ENCODE results near the gene C19orf12. TPM values are rescaled to one million over a fixed set of nuclear protein-coding genes. Genes with fewer than 3 reads are reported as not detected.

The C19orf12 gene
- total and polyA plus RNA-seq, 5 donors from 2014 or later, result 22.8 to 33.7 (median 29.4) TPM

DNA sequence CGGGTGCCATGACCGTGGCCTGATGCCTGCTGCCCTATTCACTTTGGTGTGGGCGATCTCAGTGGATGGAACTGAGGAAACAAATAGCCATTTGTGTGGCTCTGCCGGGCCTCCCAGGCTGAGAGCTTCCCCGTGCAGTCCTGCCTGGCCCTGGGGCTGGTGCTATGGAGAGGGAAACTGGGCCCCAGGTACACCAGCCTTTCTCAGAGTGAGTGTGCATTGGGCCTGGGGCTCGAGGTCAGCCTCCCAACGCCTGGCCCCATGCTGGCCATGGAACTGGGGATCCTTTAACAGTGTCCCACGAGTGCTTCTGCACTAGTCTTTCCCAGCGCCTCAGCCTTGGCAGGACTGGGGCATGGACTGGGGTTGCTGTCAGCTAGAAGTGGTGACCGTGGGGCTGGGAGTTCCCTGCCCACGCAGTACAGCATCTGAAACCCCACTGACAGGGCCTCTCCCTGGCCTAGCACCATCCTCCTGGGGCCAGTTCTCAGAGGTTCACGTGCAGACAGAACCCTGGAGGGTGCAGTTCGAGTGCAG is 39.3 kb downstream of the C19orf12 start:
- no peaks in the 10 kb centered on the region for H3K27me3 Mint-ChIP-seq
- Histone ChIP-seq H3K4me3 (ENCODE audit: low read depth, low read length) (no peak overlapping the region), H3K4me1 (ENCODE audit: control insufficient read depth, insufficient read depth, low read length, poor library complexity, severe bottlenecking) (peaks cover 100% of the 10 kb centered on the region), H3K27me3 (ENCODE audit: control insufficient read depth, insufficient read depth, low read length) (no peaks in the 10 kb centered on the region), H3K9me3 (ENCODE audit: control insufficient read depth in 2 of 2, low read length in 2 of 2) (no peaks in the 10 kb centered on the region), H3K36me3 (ENCODE audit: control insufficient read depth, insufficient read depth, low read length) (peaks cover 34% of the 10 kb centered on the region), H3K27ac (ENCODE audit: insufficient read depth, low read length, poor library complexity, severe bottlenecking) (peak overlapping the region; percentile 94)
- DNase-seq, result no peak
- peak overlapping the region; percentile 80 to 96 (median 82) for H3K27ac Mint-ChIP-seq
- H3K9me3 Mint-ChIP-seq, result no peaks in the 10 kb centered on the region
- H3K4me1 Mint-ChIP-seq, result peaks cover 0 to 86% (median 44%) of the 10 kb centered on the region in 4 donors
- H3K4me3 Mint-ChIP-seq, result peak overlapping the region in 3 of 4 donors; percentile 26 to 35 (median 30)
- ATAC-seq (ENCODE audit: low read depth in 2 of 2), result no peak
- peaks cover 20% of the 10 kb centered on the region for H3K36me3 Mint-ChIP-seq

GRCh38 chr19:29675120-29675649 is 39.9 kb downstream of the C19orf12 start:
- no peak for DNase-seq
- ATAC-seq (ENCODE audit: low read depth in 2 of 2), result no peak
- no peaks in the 10 kb centered on the region for H3K9me3 ChIP-seq (ENCODE audit: control insufficient read depth in 2 of 2, low read length in 2 of 2)
- H3K4me3 ChIP-seq (ENCODE audit: low read depth, low read length), result no peak overlapping the region
- peaks cover 20% of the 10 kb centered on the region for H3K36me3 Mint-ChIP-seq
- peaks cover 0 to 86% (median 45%) of the 10 kb centered on the region in 4 donors for H3K4me1 Mint-ChIP-seq
- no peaks in the 10 kb centered on the region for H3K27me3 ChIP-seq (ENCODE audit: control insufficient read depth, insufficient read depth, low read length)
- H3K27ac Mint-ChIP-seq, result peak overlapping the region; percentile 80 to 96 (median 82)
- no peaks in the 10 kb centered on the region for H3K27me3 Mint-ChIP-seq
- peaks cover 34% of the 10 kb centered on the region for H3K36me3 ChIP-seq (ENCODE audit: control insufficient read depth, insufficient read depth, low read length)
- H3K4me1 ChIP-seq (ENCODE audit: control insufficient read depth, insufficient read depth, low read length, poor library complexity, severe bottlenecking), result peaks cover 100% of the 10 kb centered on the region
- no peaks in the 10 kb centered on the region for H3K9me3 Mint-ChIP-seq
- H3K4me3 Mint-ChIP-seq, result peak overlapping the region in 3 of 4 donors; percentile 26 to 35 (median 30)
- peak overlapping the region; percentile 94 for H3K27ac ChIP-seq (ENCODE audit: insufficient read depth, low read length, poor library complexity, severe bottlenecking)

DNA sequence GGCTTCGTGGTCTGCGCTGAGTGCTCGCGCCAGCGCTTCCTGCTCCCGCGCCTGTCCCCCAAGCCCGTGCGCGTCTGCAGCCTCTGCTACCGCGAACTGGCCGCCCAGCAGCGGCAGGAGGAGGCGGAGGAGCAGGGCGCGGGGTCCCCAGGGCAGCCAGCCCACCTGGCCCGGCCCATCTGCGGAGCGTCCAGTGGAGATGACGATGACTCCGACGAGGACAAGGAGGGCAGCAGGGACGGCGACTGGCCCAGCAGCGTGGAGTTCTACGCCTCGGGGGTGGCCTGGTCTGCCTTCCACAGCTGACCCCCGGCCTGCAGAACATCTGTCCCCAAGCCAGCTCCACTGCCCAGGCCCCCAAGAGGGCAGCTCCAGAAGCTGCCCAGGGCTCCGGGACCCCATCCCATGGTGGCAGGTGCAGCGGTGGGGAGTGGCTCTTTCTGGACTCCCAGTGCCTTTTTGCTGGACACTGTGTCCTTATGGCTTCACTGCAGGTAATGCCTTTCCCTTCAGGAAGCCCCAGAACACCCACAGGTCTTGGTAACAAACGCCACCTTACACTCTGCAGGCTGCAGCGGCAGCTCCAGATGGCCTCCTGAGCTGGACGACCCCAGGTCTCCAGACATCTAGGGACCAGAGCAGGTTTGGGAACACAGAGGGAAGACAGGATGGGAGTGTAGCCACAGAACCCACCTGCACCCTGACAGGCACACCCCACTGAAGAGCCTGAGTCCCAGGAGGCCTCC is 40.5 kb downstream of the C19orf12 start:
- Histone ChIP-seq H3K9me3 (ENCODE audit: control insufficient read depth in 2 of 2, low read length in 2 of 2) (no peaks in the 10 kb centered on the region), H3K36me3 (ENCODE audit: control insufficient read depth, insufficient read depth, low read length) (peaks cover 34% of the 10 kb centered on the region), H3K4me3 (ENCODE audit: low read depth, low read length) (no peak overlapping the region), H3K4me1 (ENCODE audit: control insufficient read depth, insufficient read depth, low read length, poor library complexity, severe bottlenecking) (peaks cover 100% of the 10 kb centered on the region), H3K27ac (ENCODE audit: insufficient read depth, low read length, poor library complexity, severe bottlenecking) (peak overlapping the region; percentile 94), H3K27me3 (ENCODE audit: control insufficient read depth, insufficient read depth, low read length) (no peaks in the 10 kb centered on the region)
- ATAC-seq (ENCODE audit: low read depth in 2 of 2), result no peak
- Mint-ChIP-seq H3K4me1 (peaks cover 4 to 86% (median 44%) of the 10 kb centered on the region in 4 donors), H3K4me3 (peak overlapping the region in 1 of 4 donors; percentile 26), H3K9me3 (no peaks in the 10 kb centered on the region), H3K27me3 (no peaks in the 10 kb centered on the region), H3K27ac (peak overlapping the region in 2 of 3 donors; percentile 26 to 93), H3K36me3 (peaks cover 23% of the 10 kb centered on the region)
- DNase-seq, result no peak

DNA sequence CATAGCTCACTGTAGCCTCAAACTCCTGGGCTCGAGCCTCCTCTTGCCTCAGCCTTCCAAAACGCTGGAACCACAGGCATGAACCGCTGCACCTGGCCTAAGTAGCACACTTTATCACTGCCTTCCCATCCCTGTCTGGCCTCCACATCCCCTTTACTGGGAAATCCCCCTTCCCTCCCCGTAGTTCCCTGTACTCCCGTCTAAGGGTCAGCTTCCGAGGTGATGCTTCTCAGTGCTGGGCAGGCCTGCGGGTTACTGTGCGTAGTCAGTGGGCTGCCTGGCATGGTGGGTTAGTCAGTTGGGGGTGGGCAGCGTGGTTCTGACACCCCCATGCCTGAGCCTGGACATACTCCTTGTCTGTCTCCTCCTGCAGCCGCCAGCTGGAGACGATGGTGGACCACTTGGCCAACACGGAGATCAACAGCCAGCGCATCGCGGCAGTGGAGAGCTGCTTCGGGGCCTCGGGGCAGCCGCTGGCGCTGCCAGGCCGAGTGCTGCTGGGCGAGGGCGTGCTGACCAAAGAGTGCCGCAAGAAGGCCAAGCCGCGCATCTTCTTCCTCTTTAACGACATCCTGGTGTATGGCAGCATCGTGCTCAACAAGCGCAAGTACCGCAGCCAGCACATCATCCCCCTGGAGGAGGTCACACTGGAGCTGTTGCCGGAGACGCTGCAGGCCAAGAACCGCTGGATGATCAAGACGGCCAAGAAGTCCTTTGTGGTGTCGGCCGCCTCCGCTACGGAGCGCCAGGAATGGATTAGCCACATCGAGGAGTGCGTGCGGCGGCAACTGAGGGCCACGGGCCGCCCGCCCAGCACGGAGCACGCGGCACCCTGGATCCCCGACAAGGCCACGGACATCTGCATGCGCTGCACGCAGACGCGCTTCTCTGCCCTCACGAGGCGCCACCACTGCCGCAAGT is 41.4 kb downstream of the C19orf12 start:
- Mint-ChIP-seq H3K27ac (peak overlapping the region; percentile 97 to 99 (median 97)), H3K9me3 (no peaks in the 10 kb centered on the region), H3K4me1 (peaks cover 5 to 88% (median 44%) of the 10 kb centered on the region in 4 donors), H3K36me3 (peaks cover 24% of the 10 kb centered on the region), H3K4me3 (peak overlapping the region; percentile 77 to 87 (median 84)), H3K27me3 (no peaks in the 10 kb centered on the region)
- ATAC-seq (ENCODE audit: low read depth in 2 of 2), result no peak
- Histone ChIP-seq H3K27me3 (ENCODE audit: control insufficient read depth, insufficient read depth, low read length) (no peaks in the 10 kb centered on the region), H3K9me3 (ENCODE audit: control insufficient read depth in 2 of 2, low read length in 2 of 2) (no peaks in the 10 kb centered on the region), H3K4me3 (ENCODE audit: low read depth, low read length) (peak overlapping the region; percentile 37), H3K36me3 (ENCODE audit: control insufficient read depth, insufficient read depth, low read length) (peaks cover 34% of the 10 kb centered on the region), H3K27ac (ENCODE audit: insufficient read depth, low read length, poor library complexity, severe bottlenecking) (peak overlapping the region; percentile 94), H3K4me1 (ENCODE audit: control insufficient read depth, insufficient read depth, low read length, poor library complexity, severe bottlenecking) (peaks cover 100% of the 10 kb centered on the region)
- no peak for DNase-seq

DNA sequence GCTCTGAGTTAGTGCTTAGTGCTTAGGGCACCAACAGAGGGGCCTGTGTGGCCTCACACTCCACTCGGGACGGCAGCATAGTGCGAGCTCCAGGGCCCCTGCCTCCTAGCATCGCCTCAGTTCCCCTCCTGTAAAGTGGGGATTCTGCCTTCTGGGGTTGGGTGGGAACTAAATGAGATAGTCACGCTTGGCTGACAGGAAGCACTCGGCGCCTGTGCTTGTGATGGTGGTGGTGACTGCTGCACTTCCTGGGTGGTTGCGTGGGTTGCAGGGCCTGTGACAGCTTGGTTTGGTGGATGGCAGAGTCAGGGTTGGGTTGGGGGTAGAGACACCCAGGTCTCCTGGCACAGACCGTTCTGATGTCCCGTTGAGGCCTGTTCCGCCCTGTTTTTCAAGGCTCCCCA is 42.1 kb downstream of the C19orf12 start:
- Mint-ChIP-seq H3K4me3 (peak overlapping the region; percentile 77 to 87 (median 84)), H3K4me1 (peaks cover 5 to 88% (median 46%) of the 10 kb centered on the region in 4 donors), H3K27ac (peak overlapping the region; percentile 97 to 99 (median 97)), H3K9me3 (no peaks in the 10 kb centered on the region), H3K36me3 (peaks cover 24% of the 10 kb centered on the region), H3K27me3 (no peaks in the 10 kb centered on the region)
- peak; percentile 83 for ATAC-seq (ENCODE audit: low read depth in 2 of 2)
- Histone ChIP-seq H3K36me3 (ENCODE audit: control insufficient read depth, insufficient read depth, low read length) (peaks cover 34% of the 10 kb centered on the region), H3K9me3 (ENCODE audit: control insufficient read depth in 2 of 2, low read length in 2 of 2) (no peaks in the 10 kb centered on the region), H3K27ac (ENCODE audit: insufficient read depth, low read length, poor library complexity, severe bottlenecking) (peak overlapping the region; percentile 94), H3K4me3 (ENCODE audit: low read depth, low read length) (peak overlapping the region; percentile 76), H3K4me1 (ENCODE audit: control insufficient read depth, insufficient read depth, low read length, poor library complexity, severe bottlenecking) (peaks cover 100% of the 10 kb centered on the region), H3K27me3 (ENCODE audit: control insufficient read depth, insufficient read depth, low read length) (no peaks in the 10 kb centered on the region)
- DNase-seq, result peak; percentile 78 to 94 (median 89)

DNA sequence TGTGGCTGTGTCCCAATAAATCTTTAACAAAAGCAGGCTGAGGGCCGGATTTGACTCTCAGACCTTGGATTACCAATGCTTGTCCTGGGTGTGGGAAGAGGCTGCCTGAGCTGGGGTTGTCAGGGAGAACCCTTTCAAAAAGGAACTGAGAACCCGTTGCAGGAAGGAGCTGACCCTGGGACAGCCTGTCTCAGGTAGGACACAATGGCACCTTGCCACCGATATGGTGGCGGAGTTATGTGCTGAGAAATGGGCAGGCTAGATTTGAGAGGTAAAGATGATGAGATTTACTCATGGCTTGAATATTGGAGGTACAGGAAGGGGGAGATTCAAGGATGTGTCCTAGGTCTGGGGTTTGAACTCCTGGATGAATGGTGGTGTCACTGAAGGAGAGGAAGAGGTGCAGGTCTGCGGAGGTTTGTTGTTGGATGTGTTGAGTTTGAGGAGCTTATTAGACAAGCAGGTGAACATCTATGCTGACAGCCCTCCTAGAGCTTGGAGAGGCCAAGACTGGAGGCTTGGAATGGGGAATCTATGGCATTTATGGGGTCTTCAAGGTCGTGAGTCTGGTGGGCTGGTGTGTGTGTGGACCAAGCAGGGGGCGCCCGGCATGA is 42.6 kb downstream of the C19orf12 start:
- DNase-seq (no peak), ATAC-seq (ENCODE audit: low read depth in 2 of 2) (no peak)
- Histone ChIP-seq H3K27ac (ENCODE audit: insufficient read depth, low read length, poor library complexity, severe bottlenecking) (peak overlapping the region; percentile 94), H3K36me3 (ENCODE audit: control insufficient read depth, insufficient read depth, low read length) (peaks cover 34% of the 10 kb centered on the region), H3K9me3 (ENCODE audit: control insufficient read depth in 2 of 2, low read length in 2 of 2) (no peaks in the 10 kb centered on the region), H3K4me3 (ENCODE audit: low read depth, low read length) (peak overlapping the region; percentile 76), H3K27me3 (ENCODE audit: control insufficient read depth, insufficient read depth, low read length) (no peaks in the 10 kb centered on the region), H3K4me1 (ENCODE audit: control insufficient read depth, insufficient read depth, low read length, poor library complexity, severe bottlenecking) (peaks cover 100% of the 10 kb centered on the region)
- no peaks in the 10 kb centered on the region for H3K27me3 Mint-ChIP-seq
- H3K27ac Mint-ChIP-seq, result peak overlapping the region; percentile 97 to 99 (median 99)
- H3K9me3 Mint-ChIP-seq, result no peaks in the 10 kb centered on the region
- peak overlapping the region; percentile 77 to 91 (median 85) for H3K4me3 Mint-ChIP-seq
- peaks cover 24% of the 10 kb centered on the region for H3K36me3 Mint-ChIP-seq
- peaks cover 5 to 89% (median 50%) of the 10 kb centered on the region in 4 donors for H3K4me1 Mint-ChIP-seq

All from CD4-positive, CD25-positive, alpha-beta regulatory T cell (primary cell).